HL-60/S4 treated with phorbol 12-myristate 13-acetate at 8.2 ng/mL for 4 days and 3 days (cell line): ENCODE data around the gene PVR.
"Not testable (repeated sequence)": the region's sequence is repeated elsewhere in the genome, so short reads cannot be mapped to it uniquely, and the experiment has no call there.

ENCODE experiments used
- in situ Hi-C: fragments of 300-500 bp; cut with MboI; formaldehyde crosslinking; loops from 2 replicates; pipeline ENCODE4 v1.15.0; 2022; ENCODE audit warnings: low sequenced_read_pairs

The PVR gene, protein sequence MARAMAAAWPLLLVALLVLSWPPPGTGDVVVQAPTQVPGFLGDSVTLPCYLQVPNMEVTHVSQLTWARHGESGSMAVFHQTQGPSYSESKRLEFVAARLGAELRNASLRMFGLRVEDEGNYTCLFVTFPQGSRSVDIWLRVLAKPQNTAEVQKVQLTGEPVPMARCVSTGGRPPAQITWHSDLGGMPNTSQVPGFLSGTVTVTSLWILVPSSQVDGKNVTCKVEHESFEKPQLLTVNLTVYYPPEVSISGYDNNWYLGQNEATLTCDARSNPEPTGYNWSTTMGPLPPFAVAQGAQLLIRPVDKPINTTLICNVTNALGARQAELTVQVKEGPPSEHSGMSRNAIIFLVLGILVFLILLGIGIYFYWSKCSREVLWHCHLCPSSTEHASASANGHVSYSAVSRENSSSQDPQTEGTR

DNA sequence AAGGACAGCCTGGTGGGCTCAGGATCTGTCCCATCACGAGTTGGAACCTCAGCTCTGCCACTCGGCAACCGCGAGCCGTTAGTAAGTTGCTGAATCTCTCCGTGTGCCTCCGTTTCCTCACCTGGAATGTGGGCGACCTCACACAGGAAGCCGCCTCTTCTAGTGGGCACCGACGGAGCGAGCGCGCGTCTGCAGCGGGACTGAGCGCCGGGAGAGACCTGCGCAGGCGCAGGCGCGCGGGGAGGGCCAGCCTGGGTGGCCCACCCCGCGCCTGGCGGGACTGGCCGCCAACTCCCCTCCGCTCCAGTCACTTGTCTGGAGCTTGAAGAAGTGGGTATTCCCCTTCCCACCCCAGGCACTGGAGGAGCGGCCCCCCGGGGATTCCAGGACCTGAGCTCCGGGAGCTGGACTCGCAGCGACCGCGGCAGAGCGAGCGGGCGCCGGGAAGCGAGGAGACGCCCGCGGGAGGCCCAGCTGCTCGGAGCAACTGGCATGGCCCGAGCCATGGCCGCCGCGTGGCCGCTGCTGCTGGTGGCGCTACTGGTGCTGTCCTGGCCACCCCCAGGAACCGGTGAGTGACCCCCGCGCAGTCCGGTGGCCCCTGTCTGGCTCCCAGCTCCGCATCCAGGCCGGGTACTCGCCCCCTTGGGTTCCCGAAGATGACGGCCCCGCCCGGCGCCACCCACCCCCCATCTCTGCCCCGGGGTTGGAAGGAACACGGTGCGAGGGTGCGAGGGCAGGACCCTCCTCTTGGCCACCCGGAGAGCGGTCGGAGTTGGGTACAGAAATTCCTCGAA is at the start of gene PVR:
PVR (plus strand) TSS at position 306 of the 797 bp plus-strand sequence; CDS start at position 493, 187 bp downstream.
- in situ Hi-C loops = no loop called here

DNA sequence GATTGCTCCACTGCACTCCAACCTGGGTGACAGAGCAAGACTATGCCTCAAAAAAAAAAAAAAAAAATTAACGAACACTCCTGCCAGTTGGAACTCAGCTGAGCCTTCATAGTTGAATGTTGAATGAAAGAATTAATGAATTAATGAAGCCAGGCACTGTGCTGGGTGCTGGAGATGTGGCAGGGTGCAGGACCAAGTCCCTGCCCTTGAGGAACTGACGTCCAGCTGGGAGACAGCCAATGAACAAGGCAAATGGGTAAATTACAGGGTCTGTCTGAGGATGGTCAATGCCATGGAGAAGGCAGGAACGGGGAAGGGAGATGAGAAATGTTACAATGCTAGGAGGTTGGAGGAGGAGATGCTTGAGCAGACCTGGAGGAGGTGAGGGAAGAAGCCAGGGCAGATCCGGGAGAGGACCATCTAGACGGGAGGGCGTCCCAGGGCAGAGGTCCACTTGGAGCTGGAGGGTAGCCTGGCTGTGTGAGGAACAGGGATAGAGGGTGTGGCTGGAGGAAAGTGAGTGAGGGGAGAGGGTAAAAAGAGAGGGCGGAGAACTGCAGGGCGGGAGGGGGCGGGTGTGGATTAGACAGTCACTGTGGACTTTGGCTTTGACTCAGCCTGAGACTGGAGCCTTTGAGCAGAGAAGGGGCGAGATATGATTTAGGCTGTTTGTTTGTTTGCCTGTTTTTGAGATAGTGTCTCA is 47.1 kb upstream of the PVR start:
- in situ Hi-C loops = no loop called here

DNA sequence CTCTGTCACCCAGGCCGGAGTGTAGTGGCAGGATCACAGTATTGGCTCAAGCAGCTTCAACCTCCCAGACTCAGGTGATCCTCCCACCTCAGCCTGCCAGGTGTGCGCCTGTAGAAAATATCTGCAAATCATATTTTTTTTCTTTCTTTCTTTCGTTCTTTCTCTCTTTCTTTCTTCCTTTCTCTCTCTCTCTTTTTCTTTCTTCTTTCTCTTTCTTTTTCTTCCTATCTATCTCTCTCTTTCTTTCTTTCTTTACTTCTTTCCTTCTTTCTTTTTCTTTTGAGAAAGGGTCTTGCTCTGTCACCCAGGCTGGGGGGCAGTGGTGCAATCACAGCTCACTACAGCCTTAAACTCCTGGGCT is 46.6 kb upstream of the PVR start:
- in situ Hi-C loops = no loop called here

DNA sequence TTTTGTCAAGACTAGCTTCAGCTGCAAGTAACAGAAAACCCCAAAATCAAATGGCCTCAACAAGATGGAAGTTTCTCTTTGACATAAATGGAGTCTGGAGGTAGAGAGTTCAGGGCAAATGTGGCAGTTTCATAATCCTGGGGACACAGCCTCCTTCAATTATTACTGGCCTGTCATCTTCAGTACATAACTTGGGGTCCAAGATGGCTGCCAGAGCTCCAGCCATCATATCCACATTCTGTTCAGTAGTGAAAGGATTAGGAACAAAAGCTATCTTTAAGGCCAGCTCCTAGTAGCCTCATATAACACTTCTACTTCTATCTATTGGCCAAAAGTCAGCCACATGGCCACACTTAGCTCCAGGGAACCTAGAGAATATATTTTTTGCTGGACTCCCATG is 45.4 kb upstream of the PVR start:
- in situ Hi-C loops = no loop called here

DNA sequence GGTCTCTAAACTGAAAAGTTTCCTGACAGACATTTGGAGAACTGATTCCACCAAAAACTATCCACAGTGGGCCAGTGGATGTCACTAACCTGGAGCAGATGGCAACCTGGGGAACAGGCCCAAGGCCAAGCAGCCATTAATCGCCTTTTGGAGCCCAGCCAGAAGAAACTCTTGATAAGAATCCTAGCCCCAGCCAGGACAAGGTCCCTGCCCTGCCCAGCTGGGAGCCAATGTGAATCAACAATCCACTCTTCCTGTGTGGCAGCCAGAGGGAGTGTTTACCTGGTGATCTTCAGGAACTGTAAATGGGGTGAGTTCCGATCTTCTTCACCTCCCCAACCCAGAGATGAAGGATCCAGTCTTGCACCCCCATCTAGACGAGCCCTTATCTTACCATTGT is 44.8 kb upstream of the PVR start:
- in situ Hi-C loops = no loop called here

DNA sequence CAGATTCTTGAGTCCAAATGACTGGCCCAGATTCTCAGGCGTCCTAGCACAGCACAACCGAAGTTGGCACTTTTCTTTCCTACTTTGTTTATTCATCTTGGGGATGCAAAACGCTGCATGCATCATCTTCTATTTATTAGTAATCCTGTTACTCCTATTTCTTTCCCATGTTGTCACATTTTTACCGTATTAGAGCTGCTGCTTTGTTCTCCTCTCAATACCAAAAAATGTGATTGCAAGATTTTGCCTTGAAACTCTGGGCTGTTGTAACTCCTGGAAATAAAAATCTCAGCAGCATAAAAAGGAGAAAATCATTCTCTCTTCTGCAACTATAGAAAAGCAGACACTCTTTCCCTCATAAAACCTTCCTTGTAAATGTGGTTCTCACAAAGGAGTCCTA is 43.2 kb upstream of the PVR start:
- in situ Hi-C loops = no loop called here

DNA sequence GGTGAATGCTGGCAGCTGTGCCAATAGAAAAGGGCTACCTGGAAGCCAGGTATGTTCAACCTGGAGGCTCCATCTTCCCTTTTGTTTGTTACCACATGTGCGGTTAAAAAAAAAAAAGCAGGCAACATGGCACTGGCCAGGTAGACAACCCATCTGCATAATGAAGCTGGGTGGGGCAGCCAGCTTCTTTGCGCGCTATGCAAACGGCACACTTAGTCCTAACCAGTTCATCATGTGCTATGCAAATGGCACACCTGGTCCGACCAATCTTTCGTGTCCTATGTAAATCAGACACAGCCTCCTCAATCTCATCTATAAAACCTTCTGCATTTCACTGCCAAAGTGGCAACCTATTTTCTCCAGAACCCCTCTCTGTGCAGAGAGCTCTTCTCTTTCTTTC is 41.6 kb upstream of the PVR start:
- in situ Hi-C loops = no loop called here

DNA sequence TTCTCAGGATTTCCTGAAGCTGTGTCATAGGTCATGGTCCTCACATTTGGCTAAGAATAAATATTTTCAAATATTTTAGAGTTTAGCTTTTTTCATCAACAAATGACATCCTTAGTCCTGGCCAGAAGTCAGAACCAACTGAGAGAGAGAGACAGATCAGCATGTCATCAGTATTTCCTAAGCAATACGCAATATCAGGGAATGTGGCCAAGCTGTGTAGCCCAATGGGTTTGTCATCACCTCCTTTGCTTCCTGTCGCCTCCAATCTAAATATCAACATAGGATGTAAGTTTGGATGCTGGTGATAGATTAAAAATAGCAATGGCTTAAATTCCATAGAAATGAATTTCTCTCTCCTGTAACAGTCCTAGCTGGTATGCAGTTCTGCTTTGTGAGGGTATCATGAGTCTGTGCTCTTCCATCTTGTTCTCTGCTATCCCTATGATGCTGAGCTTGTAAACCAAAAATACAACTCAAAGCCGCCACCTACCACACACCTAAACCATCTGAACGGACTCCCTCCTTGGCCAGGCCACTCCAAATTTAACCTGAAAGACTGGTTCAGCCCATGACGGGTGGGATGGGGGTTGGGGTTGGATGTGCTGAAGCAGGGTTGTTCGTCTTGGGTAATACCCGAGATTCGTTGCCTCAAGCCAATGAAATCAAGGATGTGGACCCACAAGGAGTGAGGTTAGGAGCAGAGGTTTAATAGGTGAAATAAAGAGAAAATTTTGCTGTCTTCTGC is 40.3 kb upstream of the PVR start:
- in situ Hi-C loops = no loop called here

DNA sequence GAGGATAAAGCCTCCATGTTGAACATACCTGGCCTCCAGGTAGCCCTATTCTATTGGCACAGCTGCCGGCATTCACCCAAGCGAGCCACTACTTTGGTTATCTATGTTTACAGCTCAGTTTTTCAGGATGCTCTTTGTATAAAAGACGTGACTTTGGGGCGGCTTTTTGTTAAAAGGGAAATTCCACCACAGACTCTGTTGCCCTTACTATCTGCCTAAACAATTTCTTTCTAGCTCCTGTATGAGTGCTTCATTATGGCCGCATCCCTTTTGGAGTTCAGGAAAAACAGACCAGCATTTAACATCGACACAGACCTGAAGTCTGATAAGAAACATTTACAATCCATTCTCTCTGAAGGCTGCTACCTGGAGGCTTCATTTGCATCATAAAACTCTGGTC is 39.5 kb upstream of the PVR start:
- in situ Hi-C loops = no loop called here

DNA sequence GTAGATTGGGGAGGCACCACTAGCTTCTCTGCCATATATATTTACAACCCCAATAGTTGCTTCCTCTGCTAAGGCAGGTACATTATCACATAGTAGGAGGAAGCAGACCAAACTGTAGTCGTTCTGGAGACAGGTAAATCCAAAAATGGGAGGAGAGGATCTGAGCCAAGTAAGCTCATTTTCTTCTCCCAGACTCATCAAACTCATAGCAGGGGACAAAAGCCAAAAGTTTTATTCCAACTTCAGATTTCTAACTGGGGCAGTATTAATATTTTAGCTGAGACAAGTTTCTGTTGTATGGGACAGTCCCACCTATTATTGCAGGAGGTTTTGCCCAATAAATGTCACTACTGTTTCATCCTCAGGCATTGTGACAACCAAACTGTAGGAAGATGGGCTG is 38.2 kb upstream of the PVR start:
- in situ Hi-C loops = no loop called here

DNA sequence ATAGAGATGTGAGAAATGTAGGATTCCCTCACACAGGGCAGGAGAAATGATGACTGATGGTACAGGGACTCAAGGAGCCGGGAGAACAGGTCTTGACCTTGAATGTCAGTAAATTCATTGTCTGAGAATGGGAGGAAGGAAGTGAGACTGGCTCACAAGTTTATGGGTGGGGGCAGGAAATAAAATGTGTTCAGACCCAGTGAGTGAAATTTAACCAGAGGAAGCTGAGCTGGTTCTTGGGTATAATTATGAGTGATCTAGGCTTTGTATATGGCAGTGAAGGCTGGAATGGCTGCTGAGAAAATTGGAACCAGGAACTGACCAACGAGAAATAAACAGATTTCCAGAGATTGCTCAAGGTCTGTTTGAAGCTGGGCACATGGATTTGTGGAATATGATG is 36.7 kb upstream of the PVR start:
- in situ Hi-C loops = no loop called here

DNA sequence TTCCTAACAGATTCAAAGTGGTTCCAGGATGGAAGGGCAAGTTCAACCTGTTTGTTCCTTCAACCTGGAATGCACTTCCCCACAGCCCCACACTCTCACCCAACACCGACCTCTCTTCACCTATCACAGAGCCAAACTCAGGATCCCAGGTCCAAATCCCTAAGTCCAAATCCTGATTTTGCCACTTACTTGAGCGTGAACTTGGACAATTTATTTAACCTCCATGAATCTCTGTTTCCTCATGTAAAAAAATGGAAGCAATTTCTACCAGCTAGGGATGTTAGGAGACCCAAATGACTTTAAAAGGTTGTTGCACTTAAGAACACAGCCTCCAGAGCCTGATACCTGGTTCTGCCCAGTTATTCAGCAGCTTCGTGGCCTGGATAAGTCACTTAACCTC is 35.8 kb upstream of the PVR start:
- in situ Hi-C loops = no loop called here

DNA sequence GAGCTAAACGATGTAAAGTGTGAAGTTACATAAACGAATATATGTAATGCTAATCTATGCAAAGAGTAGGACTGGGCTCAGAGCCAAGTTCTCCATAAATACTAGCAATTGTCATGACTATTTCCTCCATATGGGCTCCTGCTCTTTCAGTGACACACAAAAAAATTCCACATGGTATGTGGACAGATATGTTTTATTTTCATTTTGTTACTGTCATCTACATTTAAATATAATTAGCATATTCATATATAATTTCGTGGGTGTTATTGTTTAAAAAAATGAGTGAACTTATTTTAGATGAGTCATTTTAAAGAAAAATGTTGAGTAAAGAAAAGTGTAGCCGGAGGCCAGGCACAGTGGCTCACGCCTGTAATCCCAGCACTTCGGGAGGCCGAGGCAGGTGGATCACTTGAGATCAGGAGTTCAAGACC is 35.3 kb upstream of the PVR start:
- in situ Hi-C loops = no loop called here

DNA sequence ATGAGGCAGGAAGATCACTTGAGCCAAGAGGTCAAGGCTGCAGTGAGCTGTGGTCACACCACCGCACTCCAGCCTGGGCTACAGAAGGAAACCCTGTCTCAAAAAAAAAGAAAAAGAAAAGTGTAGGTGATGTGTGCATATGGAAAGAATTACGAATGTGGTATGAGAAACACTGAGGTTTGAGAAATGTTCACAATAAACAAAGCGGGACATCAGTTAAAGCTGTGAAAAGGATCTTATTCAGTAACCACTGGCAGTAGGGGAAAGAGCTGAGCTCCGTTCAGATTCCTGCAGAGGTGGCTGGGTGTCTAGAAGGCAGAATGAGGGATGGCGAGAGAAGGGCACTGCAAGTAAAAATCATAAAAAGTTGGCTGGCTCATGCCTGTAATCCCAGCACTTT is 34.5 kb upstream of the PVR start:
- in situ Hi-C loops = no loop called here

DNA sequence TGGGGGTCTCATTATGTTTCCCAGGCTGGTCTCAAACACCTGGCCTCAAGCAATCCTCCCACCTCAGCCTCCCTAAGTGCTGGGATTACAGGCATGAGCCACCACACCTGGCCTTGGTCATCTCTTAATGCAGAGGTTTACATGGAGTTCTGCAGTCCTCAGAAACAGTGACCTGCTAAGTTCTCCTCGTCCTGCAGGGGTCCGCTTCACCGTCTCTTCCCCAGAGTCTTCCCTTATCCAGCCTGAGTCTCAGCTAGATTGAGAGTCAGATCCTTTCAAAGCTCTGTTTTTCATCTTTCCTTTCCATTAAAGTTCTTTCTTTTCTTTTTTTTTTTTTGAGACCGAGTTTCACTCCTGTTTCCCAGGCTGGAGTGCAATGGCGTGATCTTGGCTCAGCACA is 33.2 kb upstream of the PVR start:
- in situ Hi-C loops = not testable (repeated sequence)

DNA sequence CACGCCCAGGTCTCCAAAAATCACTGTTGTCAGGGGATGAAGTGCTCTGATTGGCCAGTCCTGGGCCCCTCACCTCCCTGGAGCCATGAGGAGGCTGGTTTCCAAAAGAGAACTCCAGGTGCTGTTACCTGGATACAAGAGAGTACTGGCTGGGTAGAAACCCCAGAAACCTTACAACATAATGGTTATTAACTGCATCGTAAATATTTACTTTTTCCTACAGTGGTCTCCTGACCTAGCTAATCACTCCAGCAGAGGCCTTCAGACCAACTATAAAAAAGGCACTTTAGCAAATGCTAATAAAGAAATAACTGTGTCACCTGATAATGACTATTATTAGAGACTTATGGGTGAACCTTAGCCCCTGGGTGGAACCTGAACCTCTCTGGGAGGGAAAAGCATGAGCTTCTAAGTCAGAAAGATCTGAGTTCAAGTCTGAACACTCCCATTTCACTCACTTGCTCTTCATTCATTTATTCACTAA is 31.9 kb upstream of the PVR start:
- in situ Hi-C loops = no loop called here

DNA sequence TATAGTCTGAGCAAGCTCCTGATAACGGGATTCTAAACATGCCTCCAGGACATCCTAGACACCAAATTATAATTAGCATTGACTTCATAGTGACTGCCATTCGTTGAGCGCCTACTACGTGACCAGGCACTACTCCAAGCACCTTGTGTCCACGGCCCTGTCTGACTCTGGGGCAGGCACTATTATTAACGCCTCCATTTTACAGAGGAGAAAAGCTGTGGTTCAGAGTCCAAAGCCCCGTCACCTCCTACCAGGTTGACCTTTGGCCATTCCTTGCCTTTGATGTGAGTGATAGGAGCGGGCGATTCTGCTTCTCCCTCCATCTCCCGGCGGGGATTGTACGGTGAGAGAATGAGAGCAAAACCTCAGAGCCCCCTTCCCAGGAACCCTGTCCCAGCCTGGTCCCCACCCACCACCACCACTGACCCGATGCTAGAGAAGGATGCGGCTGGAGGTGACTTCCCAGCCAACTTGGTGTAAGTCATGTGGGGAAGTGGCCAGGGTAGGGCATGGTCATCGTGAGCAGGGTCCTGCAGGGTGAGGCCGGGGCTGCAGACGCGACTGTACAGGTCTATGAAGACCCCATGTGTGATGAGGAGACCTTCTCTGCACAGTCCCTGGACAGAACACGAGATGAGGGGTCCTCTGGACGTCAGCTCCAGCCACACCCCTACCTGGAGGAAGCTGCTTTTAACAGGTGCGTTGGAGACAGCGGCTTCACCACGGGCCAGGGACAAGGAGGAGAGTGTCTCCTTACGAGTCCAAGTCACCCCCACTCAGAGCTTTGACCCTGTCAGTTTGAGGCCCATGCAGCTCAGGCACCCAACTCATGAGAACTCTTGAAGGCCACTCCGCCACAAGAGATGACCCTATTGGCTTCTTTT is 30.2 kb upstream of the PVR start, which contains the start of gene IGSF23:
IGSF23 (plus strand) TSS at position 269 of the 884 bp plus-strand sequence; CDS start at position 352, 83 bp downstream.
- in situ Hi-C loops = no loop called here

DNA sequence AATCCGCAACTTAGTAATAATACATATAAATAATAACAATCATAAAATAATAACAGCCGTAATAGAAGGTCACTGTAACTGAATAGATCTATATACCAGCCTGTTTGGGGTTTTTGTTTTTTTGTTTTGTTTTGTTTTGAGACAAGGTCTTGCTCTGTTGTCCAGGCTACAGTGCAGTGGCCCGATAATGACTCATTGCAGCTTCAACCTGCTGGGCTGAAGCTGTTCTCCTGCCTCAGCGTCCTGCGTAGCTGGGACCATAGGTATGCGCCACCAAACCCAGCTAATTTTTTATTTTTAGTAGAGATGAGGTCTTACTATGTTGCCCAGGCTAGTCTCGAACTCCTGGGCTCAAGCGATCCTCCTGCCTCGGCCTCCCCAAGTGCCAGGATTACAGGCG is 29.4 kb upstream of the PVR start:
- in situ Hi-C loops = no loop called here

DNA sequence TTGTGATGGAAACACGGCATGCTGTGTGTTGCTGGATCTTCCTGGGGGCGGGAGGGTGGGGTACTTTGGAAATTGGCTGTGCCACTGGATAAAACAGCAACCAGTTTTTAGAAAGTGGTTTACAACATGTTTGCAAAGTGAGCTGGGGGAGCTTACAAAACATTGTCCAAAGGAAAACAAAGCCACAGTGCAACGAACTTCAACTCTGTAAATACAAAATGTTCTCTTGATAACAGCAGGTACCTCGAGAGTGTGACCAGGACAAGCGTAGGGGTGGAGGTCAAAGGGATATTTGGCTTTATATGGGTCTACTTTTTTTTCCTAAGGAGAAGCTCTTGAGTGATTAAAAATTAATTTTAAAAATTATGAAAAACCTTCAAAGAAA is 27.9 kb upstream of the PVR start:
- in situ Hi-C loops = no loop called here
